Endothelial cell (in vitro differentiated cells): ENCODE results near the gene MKRN2. TPM values are rescaled to one million over a fixed set of nuclear protein-coding genes. Genes with fewer than 3 reads are reported as not detected.
"Not testable (repeated sequence)": the region's sequence is repeated elsewhere in the genome, so short reads cannot be mapped to it uniquely, and the experiment has no call there.

ENCODE experiments used
- DNase-seq: peaks from one replicate; pipeline ENCODE4 v3.0.0; 2021; ENCODE audit warnings: low spot score
- H3K27ac Mint-ChIP-seq: one replicate; pipeline ENCODE4 v1.8.0; 2021; ENCODE audit warnings: mixed read lengths, inconsistent platforms; ENCODE audit not compliant: unreplicated experiment
- H3K27me3 Mint-ChIP-seq: one replicate; pipeline ENCODE4 v1.8.0; 2021; ENCODE audit warnings: mild to moderate bottlenecking, moderate library complexity, mixed read lengths, inconsistent platforms; ENCODE audit not compliant: unreplicated experiment
- H3K36me3 Mint-ChIP-seq: one replicate; pipeline ENCODE4 v1.8.0; 2021; ENCODE audit warnings: mild to moderate bottlenecking, low read depth, mixed read lengths, inconsistent platforms; ENCODE audit not compliant: unreplicated experiment
- H3K4me1 Mint-ChIP-seq: one replicate; pipeline ENCODE4 v1.8.0; 2021; ENCODE audit warnings: mild to moderate bottlenecking, mixed read lengths, inconsistent platforms; ENCODE audit not compliant: unreplicated experiment
- H3K4me3 Mint-ChIP-seq: one replicate; pipeline ENCODE4 v1.8.0; 2021; ENCODE audit warnings: mild to moderate bottlenecking, mixed read lengths, inconsistent platforms; ENCODE audit not compliant: unreplicated experiment
- H3K9me3 Mint-ChIP-seq: one replicate; pipeline ENCODE4 v1.8.0; 2021; ENCODE audit warnings: mixed read lengths, inconsistent platforms; ENCODE audit not compliant: unreplicated experiment
- total RNA-seq: library from RNA; stranded (reverse); fragmentation: NEBNext Ultra II Directional; extraction: Animal tissue kit (Norgen Biotek cat#: 25700); gene quantifications from one replicate; pipeline ENCODE4 v1.2.1, GENCODE V29; 2021; ENCODE audit not compliant: unreplicated experiment
- TF ChIP-seq, protein P1 (sequence below): fragments of 200-600 bp; sonication (generic); IDR thresholded peaks from one replicate; pipeline ENCODE4 v1.5.0; 2021; ENCODE audit warnings: antibody characterized with exemption; ENCODE audit not compliant: unreplicated experiment

MKRN2 gene
- total RNA-seq, 1 donor from 2014 or later: 22.0 TPM

DNA sequence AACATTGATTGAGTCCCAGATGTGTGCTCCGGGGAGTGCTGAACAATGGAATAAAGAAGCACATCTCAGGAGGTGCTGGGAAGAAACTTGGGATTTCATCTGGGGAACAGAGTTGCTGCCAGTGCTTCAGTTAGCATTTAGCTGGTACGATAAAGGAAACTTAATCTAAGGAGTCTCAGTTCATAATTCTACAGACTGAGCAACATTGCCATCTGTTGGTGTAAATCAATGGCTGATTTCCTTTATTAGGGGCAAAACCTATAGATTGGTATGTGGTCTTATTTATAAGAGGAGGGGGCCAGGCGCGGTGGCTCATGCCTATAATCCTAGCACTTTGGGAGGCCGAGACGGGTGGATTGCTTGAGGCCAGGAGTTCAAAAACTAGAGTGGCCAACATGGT lies 20.5 kb upstream of the MKRN2 start:
- H3K4me3 Mint-ChIP-seq: no peak overlapping the region
- peaks cover 8% of the 10 kb centered on the region for H3K36me3 Mint-ChIP-seq
- H3K27ac Mint-ChIP-seq: no peak overlapping the region
- no peaks in the 10 kb centered on the region for H3K9me3 Mint-ChIP-seq
- no peak for DNase-seq
- TF ChIP-seq, protein P1, sequence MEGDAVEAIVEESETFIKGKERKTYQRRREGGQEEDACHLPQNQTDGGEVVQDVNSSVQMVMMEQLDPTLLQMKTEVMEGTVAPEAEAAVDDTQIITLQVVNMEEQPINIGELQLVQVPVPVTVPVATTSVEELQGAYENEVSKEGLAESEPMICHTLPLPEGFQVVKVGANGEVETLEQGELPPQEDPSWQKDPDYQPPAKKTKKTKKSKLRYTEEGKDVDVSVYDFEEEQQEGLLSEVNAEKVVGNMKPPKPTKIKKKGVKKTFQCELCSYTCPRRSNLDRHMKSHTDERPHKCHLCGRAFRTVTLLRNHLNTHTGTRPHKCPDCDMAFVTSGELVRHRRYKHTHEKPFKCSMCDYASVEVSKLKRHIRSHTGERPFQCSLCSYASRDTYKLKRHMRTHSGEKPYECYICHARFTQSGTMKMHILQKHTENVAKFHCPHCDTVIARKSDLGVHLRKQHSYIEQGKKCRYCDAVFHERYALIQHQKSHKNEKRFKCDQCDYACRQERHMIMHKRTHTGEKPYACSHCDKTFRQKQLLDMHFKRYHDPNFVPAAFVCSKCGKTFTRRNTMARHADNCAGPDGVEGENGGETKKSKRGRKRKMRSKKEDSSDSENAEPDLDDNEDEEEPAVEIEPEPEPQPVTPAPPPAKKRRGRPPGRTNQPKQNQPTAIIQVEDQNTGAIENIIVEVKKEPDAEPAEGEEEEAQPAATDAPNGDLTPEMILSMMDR: no peak
- H3K4me1 Mint-ChIP-seq: no peaks in the 10 kb centered on the region
- H3K27me3 Mint-ChIP-seq: peaks cover 3% of the 10 kb centered on the region

DNA sequence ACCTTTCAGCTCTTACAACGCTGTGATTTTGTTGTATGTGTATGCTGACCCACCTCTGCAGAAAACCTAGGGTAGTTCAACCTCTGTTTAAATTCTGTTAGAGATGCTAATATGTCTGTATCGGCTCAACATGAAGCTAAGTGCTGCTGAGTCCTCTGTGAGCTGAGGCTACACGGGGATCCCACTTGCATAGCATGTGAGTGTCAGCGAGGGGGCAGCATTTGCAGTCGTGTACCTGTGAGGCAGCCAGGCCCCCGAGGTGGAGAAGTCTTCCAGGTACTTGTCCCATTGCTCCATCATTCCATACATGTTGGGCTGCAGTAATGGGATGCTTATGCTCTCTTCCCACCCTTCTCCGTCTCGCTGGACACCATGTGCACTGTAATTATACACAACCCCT lies 15.3 kb upstream of the MKRN2 start:
- no peaks in the 10 kb centered on the region for H3K9me3 Mint-ChIP-seq
- DNase-seq: no peak
- TF ChIP-seq, protein P1: no peak
- H3K36me3 Mint-ChIP-seq: no peaks in the 10 kb centered on the region
- no peaks in the 10 kb centered on the region for H3K27me3 Mint-ChIP-seq
- no peak overlapping the region for H3K4me3 Mint-ChIP-seq
- H3K4me1 Mint-ChIP-seq: peaks cover 9% of the 10 kb centered on the region
- H3K27ac Mint-ChIP-seq: no peak overlapping the region

DNA sequence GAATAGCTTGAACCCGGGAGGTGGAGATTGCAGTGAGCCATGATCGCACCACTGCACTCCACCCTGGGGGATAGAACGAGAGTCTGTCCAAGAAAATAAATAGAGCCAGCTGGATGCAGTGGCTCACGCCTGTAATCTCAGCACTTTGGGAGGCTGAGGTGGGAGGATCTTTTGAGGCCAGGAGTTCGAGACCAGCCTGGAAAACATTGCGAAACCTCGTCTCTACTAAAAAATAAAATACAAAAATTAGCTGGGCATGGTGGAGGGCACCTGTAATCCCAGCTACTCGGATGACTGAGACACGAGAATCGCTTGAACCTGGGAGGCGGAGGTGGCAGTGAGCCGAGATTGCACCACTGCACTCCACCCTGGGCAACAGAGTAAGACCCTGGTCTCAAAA lies 13.4 kb upstream of the MKRN2 start:
- not testable (repeated sequence) for H3K4me3 Mint-ChIP-seq, H3K4me1 Mint-ChIP-seq, H3K9me3 Mint-ChIP-seq, H3K27ac Mint-ChIP-seq, H3K36me3 Mint-ChIP-seq, DNase-seq, H3K27me3 Mint-ChIP-seq

DNA sequence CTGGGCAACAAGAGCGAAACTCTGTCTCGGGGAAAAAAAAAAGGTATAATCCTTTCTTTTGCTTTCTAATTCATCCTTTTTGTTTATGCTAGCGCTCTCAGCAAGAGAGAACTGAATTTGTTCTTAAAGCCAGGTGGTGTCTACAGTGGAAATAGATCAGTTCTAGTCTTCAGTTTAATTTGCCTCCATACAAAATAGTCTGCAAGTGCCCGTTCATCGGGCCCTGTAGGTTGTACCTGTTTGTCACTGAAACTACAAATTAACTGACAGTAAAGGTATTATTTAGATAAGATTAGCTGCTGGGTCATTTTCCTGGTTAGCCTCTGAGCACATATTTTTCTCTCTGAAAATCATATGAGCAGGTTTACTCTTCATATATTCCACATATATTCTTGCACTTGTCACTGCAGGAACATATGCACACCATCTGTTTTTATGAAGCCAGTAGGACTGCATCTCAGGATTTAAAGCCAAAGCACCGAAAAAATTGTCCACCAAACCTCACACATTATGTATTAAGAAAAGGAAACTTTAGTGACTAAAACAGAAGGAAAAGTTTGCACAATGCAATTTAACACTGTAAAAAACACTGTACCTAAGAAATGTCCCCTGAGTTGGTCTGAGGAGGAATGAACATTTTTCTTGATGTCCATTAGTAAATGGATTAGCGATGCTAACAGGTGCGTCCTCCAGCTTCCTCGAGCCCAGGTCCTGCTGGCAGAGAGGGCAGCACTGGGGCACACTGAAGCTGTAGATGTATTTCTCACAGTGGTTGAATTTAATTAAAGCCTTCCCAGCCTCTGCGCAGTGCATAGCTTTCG lies 12.0 kb upstream of the MKRN2 start:
- Mint-ChIP-seq H3K4me1 (peaks cover 9% of the 10 kb centered on the region), H3K27ac (no peak overlapping the region), H3K9me3 (no peaks in the 10 kb centered on the region), H3K4me3 (no peak overlapping the region), H3K36me3 (no peaks in the 10 kb centered on the region), H3K27me3 (no peaks in the 10 kb centered on the region)
- no peak for DNase-seq
- TF ChIP-seq, protein P1: no peak

DNA sequence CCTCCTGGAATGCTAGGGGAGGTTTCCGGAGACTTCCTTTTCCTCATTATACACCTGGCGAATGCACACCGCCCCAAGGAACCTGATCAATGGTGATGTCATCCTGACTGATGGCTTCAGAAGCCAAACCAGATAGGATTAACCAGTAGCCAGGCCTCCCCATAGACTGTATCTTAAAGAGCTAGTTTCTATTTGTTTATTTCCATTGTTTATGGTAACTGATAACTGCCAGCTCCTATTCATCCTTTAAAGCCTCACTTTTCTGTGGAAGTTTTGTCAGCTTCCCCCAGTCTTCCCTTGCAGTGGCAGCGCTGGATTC lies 11.5 kb upstream of the MKRN2 start, which contains the start of gene MKRN2OS:
MKRN2OS (minus strand) TSS at position 27 of the 319 bp plus-strand sequence. CDS start 35 bp downstream, outside the sequence.
- TF ChIP-seq, protein P1: no peak
- no peak for DNase-seq
- H3K4me3 Mint-ChIP-seq: no peak within 1 kb of the TSS
- no peaks in the 10 kb centered on the region for H3K9me3 Mint-ChIP-seq
- no peak within 1 kb of the TSS for H3K27ac Mint-ChIP-seq
- H3K27me3 Mint-ChIP-seq: no peaks in the 10 kb centered on the region
- H3K4me1 Mint-ChIP-seq: peaks cover 9% of the 10 kb centered on the region
- no peaks in the 10 kb centered on the region for H3K36me3 Mint-ChIP-seq
